Type B pancreatic cell (in vitro differentiated cells): ENCODE measurements around the gene PRPSAP2. TPM values are rescaled to one million over a fixed set of nuclear protein-coding genes. Genes with fewer than 3 reads are reported as not detected.
"Not testable (repeated sequence)": the region's sequence is repeated elsewhere in the genome, so short reads cannot be mapped to it uniquely, and the experiment has no call there.

Experiments
- DNase-seq: peaks from one replicate; pipeline ENCODE4 v3.0.0; 2021; ENCODE audit warnings: mixed read lengths; ENCODE audit not compliant: unreplicated experiment; ENCODE audit errors: extremely low spot score
- H3K27ac Mint-ChIP-seq: 2 replicates; pipeline ENCODE4 v1.8.0; 2021; ENCODE audit warnings: mild to moderate bottlenecking, mixed read lengths
- H3K27me3 Mint-ChIP-seq: 2 replicates; pipeline ENCODE4 v1.8.0; 2021; ENCODE audit warnings: mixed read lengths
- H3K36me3 Mint-ChIP-seq: 2 replicates; pipeline ENCODE4 v1.8.0; 2021; ENCODE audit warnings: mixed read lengths
- H3K4me1 Mint-ChIP-seq: one replicate; pipeline ENCODE4 v1.8.0; 2021; ENCODE audit warnings: mixed read lengths; ENCODE audit not compliant: unreplicated experiment
- H3K4me3 Mint-ChIP-seq: 2 replicates; pipeline ENCODE4 v1.8.0; 2021; ENCODE audit warnings: mild to moderate bottlenecking, mixed read lengths
- H3K9me3 Mint-ChIP-seq: 2 replicates; pipeline ENCODE4 v1.8.0; 2021; ENCODE audit warnings: mixed read lengths
- CTCF ChIP-seq: fragments of 200-600 bp; sonication (generic); conservative IDR thresholded peaks from 2 replicates; pipeline ENCODE4 v1.5.0; 2021; ENCODE audit warnings: antibody characterized with exemption, mild to moderate bottlenecking
- total RNA-seq: library from RNA; stranded (reverse); gene quantifications from 2 replicates; pipeline ENCODE4 v1.2.1, GENCODE V29; 2021; ENCODE audit warnings: low replicate concordance

PRPSAP2 gene
- total RNA-seq, 1 donor from 2014 or later: 50.7 TPM

GRCh38 chr17:18951941-18952842, 94.3 kb downstream of the PRPSAP2 start, which contains the start of gene SLC5A10:
Gene SLC5A10, plus strand, starts transcription at chr17:18952165. Its CDS starts 41 bp downstream, at chr17:18952206.
- Mint-ChIP-seq H3K27me3 (no peaks in the 10 kb centered on the region), H3K4me3 (no peak within 1 kb of the TSS), H3K4me1 (no peaks in the 10 kb centered on the region), H3K27ac (no peak within 1 kb of the TSS), H3K36me3 (no peaks in the 10 kb centered on the region), H3K9me3 (no peaks in the 10 kb centered on the region)
- DNase-seq: no peak
- peak; percentile 31 for TF ChIP-seq CTCF

GRCh38 chr17:18953231-18953728, 95.3 kb downstream of the PRPSAP2 start:
- Mint-ChIP-seq H3K27me3 (no peaks in the 10 kb centered on the region), H3K9me3 (no peaks in the 10 kb centered on the region), H3K4me3 (no peak overlapping the region), H3K27ac (no peak overlapping the region), H3K4me1 (no peaks in the 10 kb centered on the region), H3K36me3 (no peaks in the 10 kb centered on the region)
- no peak for DNase-seq
- no peak for TF ChIP-seq CTCF

- Mint-ChIP-seq H3K4me1 (no peaks in the 10 kb centered on the region), H3K4me3 (no peak overlapping the region), H3K9me3 (no peaks in the 10 kb centered on the region), H3K27me3 (no peaks in the 10 kb centered on the region), H3K36me3 (no peaks in the 10 kb centered on the region), H3K27ac (no peak overlapping the region)
- no peak for DNase-seq
- TF ChIP-seq CTCF: no peak
Measured at GRCh38 chr17:18954321-18954720, 96.4 kb downstream of the PRPSAP2 start.

- no peaks in the 10 kb centered on the region for H3K4me1 Mint-ChIP-seq
- H3K27ac Mint-ChIP-seq: no peak overlapping the region
- no peaks in the 10 kb centered on the region for H3K36me3 Mint-ChIP-seq
- no peak for TF ChIP-seq CTCF
- no peaks in the 10 kb centered on the region for H3K9me3 Mint-ChIP-seq
- H3K27me3 Mint-ChIP-seq: no peaks in the 10 kb centered on the region
- DNase-seq: no peak
- no peak overlapping the region for H3K4me3 Mint-ChIP-seq
Measured at GRCh38 chr17:18955009-18955408, 97.1 kb downstream of the PRPSAP2 start.

- DNase-seq, H3K36me3 Mint-ChIP-seq, H3K4me1 Mint-ChIP-seq, H3K27ac Mint-ChIP-seq, H3K4me3 Mint-ChIP-seq, H3K9me3 Mint-ChIP-seq, H3K27me3 Mint-ChIP-seq: not testable (repeated sequence)
Measured at GRCh38 chr17:18956021-18956420, 98.1 kb downstream of the PRPSAP2 start.

- H3K9me3 Mint-ChIP-seq: no peaks in the 10 kb centered on the region
- no peaks in the 10 kb centered on the region for H3K36me3 Mint-ChIP-seq
- H3K27me3 Mint-ChIP-seq: peaks cover 3% of the 10 kb centered on the region
- H3K27ac Mint-ChIP-seq: no peak overlapping the region
- H3K4me1 Mint-ChIP-seq: peaks cover 10% of the 10 kb centered on the region
- no peak for DNase-seq
- TF ChIP-seq CTCF: no peak
- no peak overlapping the region for H3K4me3 Mint-ChIP-seq
Measured at GRCh38 chr17:18956581-18956980, 98.7 kb downstream of the PRPSAP2 start.
